OCI-LY1 (cell line): ENCODE data around the gene TIMP2.

Experiments
- H2AFZ ChIP-seq: fragments of 200-600 bp; sonication (generic), shearing (Covaris generic); 2 replicates; pipeline ENCODE4 v1.6.0; 2014; ENCODE audit warnings: antibody characterized with exemption, mild to moderate bottlenecking, low read length
- H3F3A ChIP-seq: fragments of 200-600 bp; sonication (generic), shearing (Covaris generic); 2 replicates; pipeline ENCODE4 v1.6.0; 2014; ENCODE audit warnings: mild to moderate bottlenecking, antibody characterized with exemption, low read length, moderate library complexity; ENCODE audit not compliant: insufficient read depth
- H3K27ac ChIP-seq: fragments of 200-600 bp; sonication (generic); 2 replicates; pipeline ENCODE4 v1.5.1; 2014; ENCODE audit warnings: low read length, mixed run types, mild to moderate bottlenecking, low read depth; ENCODE audit not compliant: poor library complexity, severe bottlenecking
- H3K27me3 ChIP-seq: fragments of 200-600 bp; sonication (generic); 2 replicates; pipeline ENCODE4 v1.6.0; 2014; ENCODE audit warnings: antibody characterized with exemption, mild to moderate bottlenecking, low read length, moderate library complexity; ENCODE audit not compliant: insufficient read depth
- H3K36me3 ChIP-seq: fragments of 200-600 bp; sonication (generic); 2 replicates; pipeline ENCODE4 v1.6.1; 2014; ENCODE audit warnings: mild to moderate bottlenecking, antibody characterized with exemption, low read length, moderate library complexity, mixed read lengths; ENCODE audit not compliant: insufficient read depth
- H3K4me1 ChIP-seq: fragments of 200-600 bp; sonication (generic); 2 replicates; pipeline ENCODE4 v1.5.1; 2014; ENCODE audit warnings: mild to moderate bottlenecking, low read length, moderate library complexity; ENCODE audit not compliant: insufficient read depth, severe bottlenecking
- H3K4me2 ChIP-seq: fragments of 200-600 bp; sonication (generic), shearing (Covaris generic); 2 replicates; pipeline ENCODE4 v1.6.1; 2014; ENCODE audit warnings: low read length
- H3K4me3 ChIP-seq: fragments of 200-600 bp; sonication (generic); 2 replicates; pipeline ENCODE4 v1.5.1; 2014; ENCODE audit warnings: low read length, low read depth, mild to moderate bottlenecking, mixed read lengths; ENCODE audit not compliant: poor library complexity, severe bottlenecking
- H3K79me2 ChIP-seq: fragments of 200-600 bp; shearing (Covaris generic); 2 replicates; pipeline ENCODE4 v1.6.1; 2016; ENCODE audit warnings: mixed run types, low read length, mixed read lengths; ENCODE audit not compliant: insufficient read depth
- H3K9ac ChIP-seq: fragments of 200-600 bp; sonication (generic), shearing (Covaris generic); 2 replicates; pipeline ENCODE4 v1.6.1; 2014; ENCODE audit warnings: mild to moderate bottlenecking, low read length, mixed read lengths
- H3K9me2 ChIP-seq: fragments of 200-600 bp; sonication (generic), shearing (Covaris generic); 2 replicates; pipeline ENCODE4 v1.6.1; 2014; ENCODE audit warnings: low read depth, mild to moderate bottlenecking, low read length, mixed read lengths
- H3K9me3 ChIP-seq: fragments of 200-600 bp; shearing (Covaris generic); 2 replicates; pipeline ENCODE4 v1.6.1; 2014; ENCODE audit warnings: low read length, mixed read lengths
- H4K20me1 ChIP-seq: fragments of 200-600 bp; sonication (generic), shearing (Covaris generic); 2 replicates; pipeline ENCODE4 v1.6.0; 2016; ENCODE audit warnings: mild to moderate bottlenecking, low read length; ENCODE audit not compliant: insufficient read depth
- EZH2 ChIP-seq: fragments of 200-600 bp; sonication (generic), shearing (Covaris generic); IDR thresholded peaks from 2 replicates; pipeline ENCODE4 v1.8.0; 2017; ENCODE audit warnings: borderline replicate concordance, mixed run types, mild to moderate bottlenecking, antibody characterized with exemption, low read length, moderate library complexity, mixed read lengths
- TF ChIP-seq, protein P1 (sequence below): fragments of 200-600 bp; sonication (generic), shearing (Covaris generic); IDR thresholded peaks from 2 replicates; pipeline ENCODE4 v1.5.1; 2017; ENCODE audit warnings: mild to moderate bottlenecking, antibody characterized with exemption, low read length, moderate library complexity, mixed read lengths

Gene TIMP2

DNA sequence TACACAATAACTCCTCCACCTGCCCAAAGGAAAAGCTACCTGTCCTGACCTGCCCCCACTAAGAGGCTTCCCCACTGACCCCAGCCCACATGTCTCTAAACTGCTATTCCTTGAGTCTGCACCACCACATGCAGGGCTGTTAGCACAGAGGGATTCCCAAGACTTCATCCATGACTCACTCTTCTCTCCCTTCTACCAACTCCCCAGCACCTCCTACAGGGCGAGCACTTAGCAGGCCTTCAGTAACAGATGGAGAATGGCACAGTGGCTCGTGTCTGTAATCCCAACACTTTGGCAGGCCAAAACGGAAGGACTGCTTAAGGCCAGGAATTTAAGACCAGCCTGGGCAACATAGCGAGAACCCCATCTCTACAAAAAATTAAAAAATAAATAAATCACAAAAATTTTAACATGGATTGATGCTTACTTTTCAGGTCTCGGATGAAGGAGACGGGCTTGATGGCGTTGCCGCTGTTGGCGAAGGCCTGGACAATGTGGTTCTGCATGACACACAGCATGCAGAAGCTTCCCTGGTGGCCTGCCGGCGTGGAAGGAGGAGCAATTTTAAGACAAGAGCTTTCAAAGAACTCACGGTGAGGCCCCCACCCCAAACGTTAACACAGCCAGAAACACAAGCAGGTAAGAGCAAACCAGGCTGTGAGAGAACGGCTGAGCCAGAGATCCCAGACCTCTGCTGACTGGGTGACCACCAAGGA is 96.6 kb downstream of the TIMP2 start:
- TF ChIP-seq, protein P1, sequence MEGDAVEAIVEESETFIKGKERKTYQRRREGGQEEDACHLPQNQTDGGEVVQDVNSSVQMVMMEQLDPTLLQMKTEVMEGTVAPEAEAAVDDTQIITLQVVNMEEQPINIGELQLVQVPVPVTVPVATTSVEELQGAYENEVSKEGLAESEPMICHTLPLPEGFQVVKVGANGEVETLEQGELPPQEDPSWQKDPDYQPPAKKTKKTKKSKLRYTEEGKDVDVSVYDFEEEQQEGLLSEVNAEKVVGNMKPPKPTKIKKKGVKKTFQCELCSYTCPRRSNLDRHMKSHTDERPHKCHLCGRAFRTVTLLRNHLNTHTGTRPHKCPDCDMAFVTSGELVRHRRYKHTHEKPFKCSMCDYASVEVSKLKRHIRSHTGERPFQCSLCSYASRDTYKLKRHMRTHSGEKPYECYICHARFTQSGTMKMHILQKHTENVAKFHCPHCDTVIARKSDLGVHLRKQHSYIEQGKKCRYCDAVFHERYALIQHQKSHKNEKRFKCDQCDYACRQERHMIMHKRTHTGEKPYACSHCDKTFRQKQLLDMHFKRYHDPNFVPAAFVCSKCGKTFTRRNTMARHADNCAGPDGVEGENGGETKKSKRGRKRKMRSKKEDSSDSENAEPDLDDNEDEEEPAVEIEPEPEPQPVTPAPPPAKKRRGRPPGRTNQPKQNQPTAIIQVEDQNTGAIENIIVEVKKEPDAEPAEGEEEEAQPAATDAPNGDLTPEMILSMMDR: no peak
- TF ChIP-seq EZH2: no peak
- H3K9ac ChIP-seq: no peak overlapping the region
- H4K20me1 ChIP-seq: no peaks in the 10 kb centered on the region
- H3K4me1 ChIP-seq: peaks cover 4% of the 10 kb centered on the region
- H3K27me3 ChIP-seq: no peaks in the 10 kb centered on the region
- no peaks in the 10 kb centered on the region for H3K79me2 ChIP-seq
- H3K4me3 ChIP-seq: no peak overlapping the region
- no peaks in the 10 kb centered on the region for H3K9me3 ChIP-seq
- H2AFZ ChIP-seq: no peak overlapping the region
- H3F3A ChIP-seq: no peaks in the 10 kb centered on the region
- peaks cover 95% of the 10 kb centered on the region for H3K36me3 ChIP-seq
- no peak overlapping the region for H3K27ac ChIP-seq
- H3K9me2 ChIP-seq: no peaks in the 10 kb centered on the region
- H3K4me2 ChIP-seq: no peak overlapping the region

DNA sequence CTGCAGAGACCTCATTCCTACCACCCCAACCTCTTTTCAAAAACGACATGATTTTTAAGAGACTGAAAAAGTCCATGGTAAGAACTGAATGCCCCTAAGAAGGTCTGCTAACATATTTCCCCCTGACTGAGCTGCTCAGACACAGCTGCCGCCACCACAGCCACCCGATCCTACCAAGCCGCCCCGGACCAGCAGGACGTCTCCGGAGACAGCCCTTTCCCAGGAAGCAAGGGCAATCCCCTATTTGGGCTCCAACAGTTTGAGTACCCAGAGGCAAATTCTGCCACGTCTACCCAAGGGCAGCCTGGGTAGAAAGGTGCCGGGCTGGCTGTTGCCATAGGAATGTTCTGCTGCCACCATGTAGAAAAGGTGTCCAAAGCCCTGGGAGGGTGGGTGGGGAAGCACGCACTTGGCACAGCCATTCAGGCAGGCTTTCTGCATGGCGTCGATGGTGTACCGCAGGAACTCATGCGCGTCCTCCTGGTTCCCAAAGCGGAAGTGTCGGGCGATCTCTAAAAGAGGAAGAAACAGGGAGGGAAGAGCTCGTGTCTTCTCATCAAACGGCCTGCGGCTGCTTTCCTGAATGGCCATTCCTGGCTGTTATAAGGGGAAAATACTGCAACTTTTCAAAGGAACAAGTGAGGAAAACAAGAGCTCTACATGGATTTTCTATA is 98.2 kb downstream of the TIMP2 start:
- Histone ChIP-seq H3K9me3 (no peaks in the 10 kb centered on the region), H3K79me2 (no peaks in the 10 kb centered on the region), H3F3A (no peaks in the 10 kb centered on the region), H3K9ac (no peak overlapping the region), H3K4me2 (no peak overlapping the region), H2AFZ (no peak overlapping the region), H4K20me1 (no peaks in the 10 kb centered on the region), H3K36me3 (peaks cover 93% of the 10 kb centered on the region), H3K27me3 (no peaks in the 10 kb centered on the region), H3K4me3 (no peak overlapping the region), H3K9me2 (no peaks in the 10 kb centered on the region), H3K4me1 (peaks cover 4% of the 10 kb centered on the region), H3K27ac (no peak overlapping the region)
- TF ChIP-seq, protein P1: no peak
- no peak for TF ChIP-seq EZH2

DNA sequence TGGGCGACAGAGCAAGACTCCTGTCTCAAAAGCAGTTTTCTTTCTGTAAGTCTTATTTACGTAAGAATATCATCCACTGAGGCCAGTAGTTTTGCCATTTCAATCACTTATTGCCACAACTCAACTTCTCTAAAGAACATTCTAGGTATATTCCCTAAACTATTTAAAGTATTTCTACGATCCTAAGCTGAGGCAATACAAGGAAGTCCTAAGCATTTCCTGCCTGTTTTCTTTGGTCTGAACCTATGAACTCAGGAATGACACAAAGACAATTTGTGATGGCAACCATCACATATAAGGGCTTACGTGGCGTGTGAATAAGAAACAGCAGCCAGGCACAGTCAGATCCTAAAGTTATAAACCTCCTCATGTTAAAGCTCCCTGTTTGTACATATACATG is 98.8 kb downstream of the TIMP2 start:
- Histone ChIP-seq H2AFZ (no peak overlapping the region), H4K20me1 (no peaks in the 10 kb centered on the region), H3K4me3 (no peak overlapping the region), H3K9me3 (no peaks in the 10 kb centered on the region), H3K36me3 (peaks cover 93% of the 10 kb centered on the region), H3K79me2 (no peaks in the 10 kb centered on the region), H3K4me2 (no peak overlapping the region), H3K27me3 (no peaks in the 10 kb centered on the region), H3K27ac (no peak overlapping the region), H3K4me1 (peaks cover 4% of the 10 kb centered on the region), H3F3A (no peaks in the 10 kb centered on the region), H3K9ac (no peak overlapping the region), H3K9me2 (no peaks in the 10 kb centered on the region)
- TF ChIP-seq, protein P1: no peak
- TF ChIP-seq EZH2: no peak
